HG03060 (cell line): ENCODE measurements around the gene SPATA2L.

ENCODE experiments used
- ATAC-seq: cut with Tn5 transposase; IDR thresholded peaks from one replicate; pipeline ENCODE4 v1.9.1; 2021; ENCODE audit warnings: low read depth, moderate number of reproducible peaks; ENCODE audit not compliant: unreplicated experiment

SPATA2L gene

DNA sequence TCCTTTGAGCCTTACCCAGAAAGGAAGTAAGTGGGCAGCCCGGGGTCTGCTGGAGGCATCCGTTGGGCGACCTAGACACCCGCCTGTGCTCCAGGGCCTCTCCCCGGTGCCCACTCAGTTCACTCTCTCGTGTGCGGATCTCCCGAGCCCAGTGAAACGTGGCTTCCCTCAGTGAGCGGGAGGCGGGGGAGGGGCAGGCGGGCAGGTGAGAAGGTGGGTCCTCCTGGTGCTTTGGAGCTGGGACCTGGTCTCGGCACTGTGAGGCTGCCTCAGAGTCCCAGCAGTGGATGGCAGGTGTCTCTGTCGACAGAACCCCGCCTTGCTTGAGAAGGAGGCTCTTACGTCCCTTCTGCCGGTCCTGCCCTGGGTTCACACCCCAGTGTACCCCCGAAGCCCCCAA, 27.8 kb upstream of the SPATA2L start:
- ATAC-seq, result no peak

DNA sequence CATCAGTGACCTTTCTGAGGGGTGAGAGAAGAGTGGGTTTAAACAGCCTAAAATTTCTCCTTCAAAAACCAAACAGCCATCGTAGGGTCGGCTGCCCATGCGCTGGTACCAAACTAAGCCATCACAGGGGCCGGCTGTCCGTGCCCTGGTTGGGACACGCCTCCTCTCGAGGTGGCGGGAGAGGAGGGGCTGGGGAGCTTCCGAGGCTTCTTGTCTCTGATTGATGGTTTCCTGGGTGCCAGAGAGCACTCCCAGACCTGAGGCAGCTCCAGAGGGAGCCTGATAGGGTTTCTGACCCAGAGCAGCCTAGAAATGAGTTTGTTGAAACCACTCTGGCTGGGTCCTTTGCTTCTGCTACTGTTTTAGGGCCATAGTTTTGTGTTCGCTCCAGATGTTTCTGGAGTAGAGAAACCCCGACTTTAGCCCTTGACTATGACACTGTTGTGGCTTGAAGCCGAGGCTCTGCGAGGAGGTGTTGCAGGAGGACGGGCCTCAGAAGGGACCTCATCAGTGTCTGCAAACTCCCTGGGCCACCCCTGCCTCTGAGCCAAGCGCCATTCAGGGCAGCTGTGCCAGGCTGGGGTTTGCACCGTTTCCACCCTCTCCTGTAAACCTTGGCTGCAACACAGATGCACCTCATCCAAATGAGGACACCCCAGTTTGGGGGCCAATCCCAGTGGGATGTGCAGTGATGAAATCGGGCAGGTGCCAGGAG, 26.1 kb upstream of the SPATA2L start:
- no peak for ATAC-seq

DNA sequence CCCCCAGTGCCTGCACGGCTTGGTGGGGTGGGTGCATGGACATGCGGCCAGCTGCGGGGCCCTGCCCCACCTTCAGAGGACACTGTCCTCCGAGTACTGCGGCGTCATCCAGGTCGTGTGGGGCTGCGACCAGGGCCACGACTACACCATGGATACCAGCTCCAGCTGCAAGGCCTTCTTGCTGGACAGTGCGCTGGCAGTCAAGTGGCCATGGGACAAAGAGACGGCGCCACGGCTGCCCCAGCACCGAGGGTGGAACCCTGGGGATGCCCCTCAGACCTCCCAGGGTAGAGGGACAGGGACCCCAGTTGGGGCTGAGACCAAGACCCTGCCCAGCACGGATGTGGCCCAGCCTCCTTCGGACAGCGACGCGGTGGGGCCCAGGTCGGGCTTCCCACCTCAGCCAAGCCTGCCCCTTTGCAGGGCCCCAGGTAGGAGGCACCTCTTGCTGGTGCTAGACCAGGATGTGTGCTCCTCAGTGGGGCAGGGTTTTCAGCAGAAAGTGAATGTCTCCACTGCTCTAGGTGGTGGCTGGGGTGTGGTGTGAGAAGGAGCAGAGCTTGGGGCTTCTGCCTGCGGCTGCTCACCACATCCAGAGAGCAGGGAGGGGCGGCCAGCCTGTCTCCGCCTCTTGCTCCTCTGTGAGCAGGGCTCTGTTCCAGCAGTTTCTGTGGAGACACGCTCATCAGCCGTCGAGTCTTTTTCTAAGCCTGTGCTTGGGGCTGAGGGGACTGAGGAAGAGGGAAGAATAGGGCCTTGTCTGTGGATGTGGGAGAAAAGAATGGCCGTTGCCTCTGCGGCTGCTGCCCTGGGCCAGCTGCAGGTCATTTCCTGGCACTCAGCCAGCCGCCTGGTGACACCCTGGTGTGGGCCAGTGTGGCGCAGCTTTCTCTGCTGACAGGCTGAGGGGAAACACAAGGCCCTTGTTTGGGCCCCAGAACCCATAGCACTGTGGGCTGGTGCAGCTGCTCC, 22.1 kb upstream of the SPATA2L start:
- ATAC-seq, result no peak

GRCh38 chr16:89722392-89723278, 21.1 kb upstream of the SPATA2L start:
- ATAC-seq, result no peak

DNA sequence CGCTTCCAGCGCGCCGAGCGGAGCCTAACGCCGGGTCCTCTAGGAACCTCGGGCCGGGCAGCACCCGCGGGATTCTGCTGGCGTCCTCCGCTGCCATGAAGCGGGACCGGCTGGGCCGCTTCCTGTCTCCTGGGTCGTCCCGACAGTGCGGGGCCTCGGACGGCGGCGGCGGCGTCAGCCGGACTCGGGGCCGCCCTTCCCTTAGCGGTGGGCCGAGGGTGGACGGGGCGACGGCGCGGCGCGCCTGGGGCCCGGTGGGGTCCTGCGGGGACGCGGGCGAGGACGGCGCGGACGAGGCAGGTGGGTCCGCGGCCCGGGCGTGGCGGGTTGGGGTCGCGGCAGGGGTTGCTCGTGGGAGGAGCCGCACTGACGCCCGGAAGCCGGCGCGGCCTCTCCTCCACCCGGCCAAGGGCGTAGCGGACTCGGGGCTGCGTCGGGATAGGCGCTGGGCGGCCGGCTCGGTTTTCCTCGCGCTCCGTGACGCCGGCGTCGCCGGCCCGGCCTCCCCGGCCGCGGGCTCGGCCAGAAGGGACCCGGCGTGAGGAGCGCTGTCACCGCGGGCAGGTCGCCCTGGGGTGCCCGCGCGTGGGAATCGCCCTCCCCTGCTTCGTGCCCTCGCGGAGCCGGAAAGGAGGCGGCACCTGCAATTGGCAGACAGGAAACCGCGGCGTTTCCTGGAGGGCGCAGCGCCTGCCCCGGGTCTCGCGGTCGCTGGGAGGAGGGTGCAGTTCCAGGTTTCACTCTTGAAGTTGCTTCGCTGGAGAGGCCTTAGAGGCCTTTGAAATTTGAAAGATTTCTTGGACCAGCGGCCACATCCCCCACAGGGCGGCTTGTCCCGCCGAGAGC, 20.3 kb upstream of the SPATA2L start:
- ATAC-seq, result no peak

DNA sequence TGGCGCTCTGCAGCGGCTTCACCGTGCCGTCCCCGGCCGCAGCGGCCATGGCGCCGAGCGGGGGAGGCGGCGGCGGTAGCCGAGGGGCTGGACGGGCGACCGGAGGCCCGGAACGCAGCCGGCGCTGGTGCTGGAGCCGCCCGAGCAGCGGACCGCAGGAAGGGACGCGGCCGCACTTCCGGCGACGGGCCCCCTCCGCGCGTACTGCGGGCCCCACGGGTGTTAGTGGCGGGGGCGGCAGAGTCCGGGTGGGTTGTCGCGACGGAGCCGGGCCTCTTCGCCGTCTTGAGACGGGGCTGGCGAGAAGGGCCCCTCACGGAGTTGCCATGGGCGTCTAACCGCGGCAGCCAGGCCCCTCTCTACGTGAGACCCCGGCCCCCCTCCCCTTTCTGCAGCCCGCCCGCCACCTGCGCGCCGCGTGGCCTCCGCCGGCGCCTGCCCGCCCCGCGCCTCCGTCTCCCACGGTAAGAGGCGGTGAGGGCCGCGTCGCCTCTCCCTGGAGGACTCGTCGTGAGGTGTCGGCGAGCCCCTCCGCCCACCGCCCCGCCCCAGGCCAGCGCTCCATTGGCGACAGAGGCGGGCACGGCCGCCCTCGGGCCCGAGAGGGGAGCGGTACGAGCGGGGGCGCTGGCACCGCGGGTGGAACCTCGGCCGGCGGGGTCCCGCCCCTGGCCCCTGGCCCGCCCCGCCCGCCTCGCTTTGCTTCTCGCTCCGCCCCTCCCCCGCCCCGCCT, 19.5 kb upstream of the SPATA2L start, which contains the start of the genes VPS9D1 and ZNF276:
VPS9D1 (minus strand) TSS at position 86 of the 733 bp plus-strand sequence; CDS start at position 49, 37 bp downstream.
ZNF276 (plus strand) TSS at position 725 of the 733 bp plus-strand sequence. CDS start 104 bp downstream, outside the sequence.
- no peak for ATAC-seq

DNA sequence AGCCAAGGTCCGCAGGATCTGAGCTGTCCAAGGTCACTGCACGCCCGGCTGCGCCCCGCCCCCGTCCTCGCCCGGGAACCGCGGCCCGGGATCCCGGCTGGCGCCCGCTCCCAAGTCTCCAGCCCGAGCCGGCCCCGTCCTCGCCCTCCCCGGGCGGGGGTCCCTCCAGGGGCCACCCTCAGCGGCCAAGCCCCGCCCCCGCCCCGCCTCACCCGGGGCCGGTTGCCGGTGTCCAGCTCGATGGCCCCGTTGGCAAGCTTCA, 19.0 kb upstream of the SPATA2L start:
- no peak for ATAC-seq

GRCh38 chr16:89717688-89718505, 16.4 kb upstream of the SPATA2L start:
- ATAC-seq, result no peak

DNA sequence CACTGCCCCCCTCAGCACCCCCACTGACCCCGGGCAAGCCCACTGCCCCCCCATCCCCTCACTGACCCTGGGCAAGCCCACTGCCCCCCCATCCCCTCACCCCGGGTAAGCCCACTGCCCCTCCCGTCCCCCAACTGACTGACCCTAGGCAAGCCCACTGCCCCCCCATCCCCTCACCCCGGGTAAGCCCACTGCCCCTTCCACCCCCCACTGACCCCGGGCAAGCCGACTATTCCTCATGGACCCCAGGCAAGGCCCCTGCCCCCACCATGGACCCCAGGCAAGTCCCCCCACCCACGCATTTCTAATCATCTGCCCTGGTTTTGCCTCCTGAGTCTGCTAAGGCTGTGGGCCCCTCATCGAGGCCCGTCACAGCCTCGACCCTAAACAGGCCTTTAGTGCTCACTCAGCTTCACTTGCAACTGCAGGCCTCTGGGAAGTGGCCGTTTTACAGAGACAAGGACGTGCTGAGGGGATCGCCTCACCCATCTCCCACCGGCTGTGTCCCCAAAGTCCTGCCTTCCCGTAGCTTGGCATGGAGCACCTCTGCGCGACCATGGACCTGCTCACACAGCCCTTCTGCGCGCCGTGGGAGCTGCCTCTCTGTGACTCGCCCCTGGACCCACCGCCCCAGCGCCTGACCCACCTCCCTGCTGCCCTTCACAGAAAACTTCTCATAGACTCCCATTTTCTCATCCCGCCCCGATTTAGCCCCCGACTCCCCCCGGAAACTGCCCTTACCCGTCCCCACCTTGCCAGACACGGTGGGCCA, 15.6 kb upstream of the SPATA2L start:
- no peak for ATAC-seq

DNA sequence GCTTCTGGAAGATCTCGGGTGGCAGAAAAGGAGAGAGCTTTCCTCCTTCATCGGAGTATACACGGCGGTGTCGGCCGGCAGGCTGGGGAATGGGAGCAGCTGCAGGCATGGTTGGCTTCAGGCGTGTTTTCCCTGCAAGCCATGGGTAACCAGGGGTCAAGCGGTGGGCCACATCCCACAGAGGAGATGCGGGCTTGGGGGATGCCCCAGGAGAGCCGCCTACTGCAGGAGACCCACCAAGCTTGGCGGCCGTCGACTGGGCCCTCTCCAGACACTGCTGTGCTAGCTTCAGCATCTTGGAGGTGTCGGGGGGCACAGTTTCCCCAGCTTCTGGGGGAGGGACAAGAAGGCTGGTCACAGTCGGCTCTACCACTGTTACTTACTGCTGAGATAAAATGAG, 15.0 kb upstream of the SPATA2L start:
- ATAC-seq, result no peak

- no peak for ATAC-seq
Measured at GRCh38 chr16:89712274-89712781, 10.8 kb upstream of the SPATA2L start.

DNA sequence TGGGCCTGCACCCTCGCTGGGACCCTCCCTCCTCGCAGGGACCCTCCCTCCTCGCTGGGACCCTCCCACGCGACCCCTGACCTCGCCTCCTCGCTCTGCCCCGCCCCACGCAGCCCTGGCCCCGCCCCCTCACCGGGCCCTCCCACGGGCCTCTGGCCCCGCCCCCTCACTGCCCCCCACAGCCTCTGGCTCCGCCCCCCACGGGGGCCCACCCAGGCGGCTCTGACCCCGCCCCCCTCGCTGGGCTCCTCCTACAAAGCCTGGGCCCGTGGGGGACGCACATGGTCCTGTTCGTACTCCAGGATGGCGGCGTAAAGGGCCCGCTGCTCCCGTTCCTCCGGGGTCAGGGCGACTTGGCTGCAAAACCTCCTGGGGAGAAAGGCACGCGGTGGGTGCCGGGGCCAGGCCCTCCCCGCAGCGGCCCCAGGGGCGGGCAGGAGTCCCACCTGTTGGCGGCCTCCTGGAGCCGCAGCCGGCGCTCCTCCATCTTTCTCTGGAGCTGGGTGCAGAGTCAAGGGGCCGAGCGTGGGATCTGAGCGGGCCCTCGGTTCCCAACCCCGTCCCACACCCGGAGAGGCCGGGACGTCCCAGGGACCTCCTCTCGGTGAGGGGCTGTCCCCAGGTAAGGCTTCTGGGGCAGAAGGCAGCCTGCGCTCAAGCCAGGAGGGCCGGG, 10.2 kb upstream of the SPATA2L start:
- ATAC-seq, result no peak

GRCh38 chr16:89710709-89711564, 9.4 kb upstream of the SPATA2L start:
- ATAC-seq, result no peak

DNA sequence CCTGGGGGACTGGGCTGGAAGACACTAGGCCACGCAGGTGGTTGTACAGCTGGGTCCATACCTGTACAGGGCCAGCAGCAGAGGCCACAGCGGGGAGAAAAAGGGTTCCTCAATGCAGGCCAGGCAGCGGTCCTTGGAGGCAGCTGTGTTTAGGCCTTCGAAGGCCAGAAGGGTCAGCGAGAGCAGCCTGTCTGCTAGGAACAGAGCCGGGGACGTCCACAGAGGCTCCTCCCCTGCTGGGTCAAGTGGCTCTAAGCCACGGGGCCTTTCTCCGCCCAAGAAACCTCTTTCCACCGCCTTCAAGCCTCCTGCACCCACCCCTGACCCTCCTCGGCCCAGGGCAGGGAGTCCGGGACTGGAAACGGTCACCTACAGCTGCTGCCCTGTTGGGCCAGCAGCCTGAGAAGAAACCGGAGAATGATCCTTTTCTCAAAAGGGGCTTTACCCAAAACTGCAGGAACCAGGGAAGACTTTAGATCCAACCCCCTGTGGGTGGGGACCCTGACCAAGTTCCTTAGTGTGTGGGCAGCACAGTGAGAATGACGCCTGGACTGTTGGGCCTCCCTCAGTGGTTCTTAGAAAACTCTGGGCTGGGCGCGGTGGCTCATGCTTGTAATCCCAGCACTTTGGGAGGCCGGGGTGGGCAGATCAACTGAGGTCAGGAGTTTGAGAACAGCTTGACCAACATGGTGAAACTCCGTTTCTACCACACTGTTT, 8.4 kb upstream of the SPATA2L start:
- no peak for ATAC-seq

GRCh38 chr16:89709166-89709565, 7.7 kb upstream of the SPATA2L start:
- no peak for ATAC-seq
